HepG2 (cell line): Measurements from ENCODE around the gene COG1. TPM values are rescaled to one million over a fixed set of nuclear protein-coding genes. Genes with fewer than 3 reads are reported as not detected.

Source experiments
- IKZF1 ChIP-seq: fragments of 450-650 bp; IDR thresholded peaks from 2 replicates; pipeline ENCODE4 v1.7.1; 2016
- JUN ChIP-seq: sonication (generic); formaldehyde crosslinking; IDR thresholded peaks from 2 replicates; pipeline ENCODE4 v1.4.0; 2020; ENCODE audit warnings: mild to moderate bottlenecking, missing genetic modification reagents
- NR2C2 ChIP-seq: sonication (generic); formaldehyde crosslinking; IDR thresholded peaks from 2 replicates; pipeline ENCODE4 v1.4.0; 2020; ENCODE audit warnings: missing genetic modification reagents, mild to moderate bottlenecking, moderate library complexity, borderline replicate concordance
- REL ChIP-seq: sonication (generic); formaldehyde crosslinking; conservative IDR thresholded peaks from 2 replicates; pipeline ENCODE4 v1.8.0; 2022; ENCODE audit warnings: mild to moderate bottlenecking, missing genetic modification reagents, moderate library complexity
- RFX3 ChIP-seq: IDR thresholded peaks from 2 replicates; pipeline ENCODE4 v1.6.1; 2016; ENCODE audit warnings: missing biosample characterization, missing genetic modification reagents
- SALL1 ChIP-seq: sonication (generic); formaldehyde crosslinking; IDR thresholded peaks from 2 replicates; pipeline ENCODE4 v1.8.0; 2022; ENCODE audit warnings: mild to moderate bottlenecking, missing genetic modification reagents
- YEATS2 ChIP-seq: sonication (generic); formaldehyde crosslinking; IDR thresholded peaks from 2 replicates; pipeline ENCODE4 v1.4.0; 2020; ENCODE audit warnings: missing genetic modification reagents, borderline replicate concordance
- ZKSCAN8 ChIP-seq: IDR thresholded peaks from 2 replicates; pipeline ENCODE4 v1.6.1; 2016; ENCODE audit warnings: borderline replicate concordance, missing genetic modification reagents, missing compliant biosample characterization
- ZMYM4 ChIP-seq: sonication (generic); formaldehyde crosslinking; IDR thresholded peaks from 2 replicates; pipeline ENCODE4 v1.8.1; 2023; ENCODE audit warnings: mild to moderate bottlenecking, missing genetic modification reagents
- ZNF282 ChIP-seq: fragments of 450-650 bp; IDR thresholded peaks from 2 replicates; pipeline ENCODE4 v1.6.1; 2018; ENCODE audit not compliant: partially characterized antibody
- ZNF75D ChIP-seq: sonication (generic); formaldehyde crosslinking; IDR thresholded peaks from 2 replicates; pipeline ENCODE4 v1.8.1; 2023; ENCODE audit warnings: missing genetic modification reagents, mild to moderate bottlenecking, borderline replicate concordance
- ZNF781 ChIP-seq: sonication (generic); formaldehyde crosslinking; IDR thresholded peaks from 2 replicates; pipeline ENCODE4 v1.5.1; 2020; ENCODE audit warnings: borderline replicate concordance, mild to moderate bottlenecking, missing genetic modification reagents; ENCODE audit errors: not compliant biosample characterization
- ZNF782 ChIP-seq: sonication (generic); formaldehyde crosslinking; IDR thresholded peaks from 2 replicates; pipeline ENCODE4 v1.4.0; 2020; ENCODE audit warnings: missing genetic modification reagents, mild to moderate bottlenecking, borderline replicate concordance
- ZSCAN25 ChIP-seq: sonication (generic); formaldehyde crosslinking; IDR thresholded peaks from 2 replicates; pipeline ENCODE4 v1.8.0; 2022; ENCODE audit warnings: mild to moderate bottlenecking, missing genetic modification reagents
- ZZZ3 ChIP-seq: sonication (generic); formaldehyde crosslinking; IDR thresholded peaks from 2 replicates; pipeline ENCODE4 v1.4.0; 2020; ENCODE audit warnings: missing genetic modification reagents, mild to moderate bottlenecking, borderline replicate concordance
- polyA plus RNA-seq, 8 experiments: library from polyadenylated mRNA; depleted of rRNA in 3 of 8; stranded (reverse) in 7 of 8; unstranded in 1 of 8; fragments of >200 nt; fragmentation: Illumina TruSeq in 4 of 8; extraction: Trizol in 4 of 8; gene quantifications; 2 replicates each; pipeline versions ENCODE4 v1.2.1 to v1.2.3, GENCODE V29; 2011 to 2016; ENCODE audit warnings: low read depth in 4 of 8, missing spikeins in 1 of 8, mixed read lengths in 1 of 8; ENCODE audit not compliant: insufficient read depth in 1 of 8
- total RNA-seq, 5 experiments: library from RNA; depleted of rRNA; stranded (reverse); fragments of >200 nt; fragmentation: Illumina TruSeq; extraction: Trizol; gene quantifications; 2 replicates each; pipeline ENCODE4 v1.2.3, GENCODE V29; 2016; ENCODE audit warnings: low read depth in 1 of 5
- TF ChIP-seq, protein P1 (sequence below): sonication (generic); formaldehyde crosslinking; IDR thresholded peaks from 2 replicates; pipeline ENCODE4 v1.5.1; 2020; ENCODE audit warnings: missing genetic modification reagents, mild to moderate bottlenecking, borderline replicate concordance
- TF ChIP-seq, protein P2 (sequence below), 2 experiments: sonication (generic) in 1 of 2; formaldehyde crosslinking in 1 of 2; IDR thresholded peaks; 2 replicates each; pipeline versions ENCODE4 v1.5.1 to v1.6.1; 2011 to 2020; ENCODE audit warnings: borderline replicate concordance in 1 of 2, low read depth in 1 of 2, low read length in 1 of 2, mild to moderate bottlenecking in 1 of 2, missing genetic modification reagents in 1 of 2, moderate library complexity in 1 of 2
- TF ChIP-seq, protein P3 (sequence below): IDR thresholded peaks from 2 replicates; pipeline ENCODE4 v1.6.1; 2016
- TF ChIP-seq, protein P4 (sequence below): sonication (generic); formaldehyde crosslinking; IDR thresholded peaks from 2 replicates; pipeline ENCODE4 v1.5.1; 2020; ENCODE audit warnings: mild to moderate bottlenecking, missing genetic modification reagents, moderate library complexity

Gene COG1
- total and polyA plus RNA-seq, 2 of the 13 experiments (the other 11 are each of a cell fraction or from before 2014, with no cell fraction given): 36.6 to 39.7 TPM

DNA sequence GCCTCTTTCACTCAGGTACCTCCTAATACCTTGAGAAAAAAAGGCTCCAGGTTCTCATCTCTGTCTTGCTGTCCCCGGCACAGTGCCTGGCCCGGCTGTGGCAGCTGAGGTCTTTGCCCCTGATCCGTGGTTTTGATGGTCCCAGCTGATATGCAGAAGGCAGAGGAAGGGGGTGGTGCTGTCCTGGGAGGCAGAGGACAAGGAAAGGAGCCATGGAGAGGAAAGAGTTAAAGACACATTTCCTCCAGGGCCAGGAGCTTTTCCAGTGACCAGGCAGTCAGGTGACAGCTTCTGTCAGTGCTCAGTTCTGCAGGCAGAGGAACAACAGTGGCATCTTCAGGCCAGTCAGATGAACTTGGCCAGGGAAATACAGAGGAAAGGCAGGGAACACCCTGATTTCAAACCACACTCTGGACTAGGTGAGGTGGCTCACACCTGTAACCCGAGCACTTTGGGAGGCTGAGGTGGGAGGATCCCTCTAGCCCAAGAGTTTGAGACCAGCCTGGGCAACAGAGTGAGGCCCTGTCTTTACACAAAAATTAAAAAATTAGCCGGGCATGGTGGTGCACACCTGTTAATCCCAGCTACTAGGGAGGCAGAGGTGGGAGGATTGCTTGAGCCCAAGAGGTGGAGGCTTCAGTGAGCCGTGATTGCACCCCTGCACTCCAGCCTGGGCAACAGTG, 3.3 kb upstream of the COG1 start (continued):
- no peak for TF ChIP-seq ZSCAN25 (CRISPR knock-in tag)
- TF ChIP-seq ZZZ3: 0 out of 2 replicates have a peak, but pooled peaks have one; percentile 29
- no peak for TF ChIP-seq ZNF282
- TF ChIP-seq NR2C2 (CRISPR knock-in tag): no peak
- peak; percentile 76 for TF ChIP-seq SALL1 (CRISPR knock-in tag)
- no peak; the same call in 1 of the 2 replicates for TF ChIP-seq ZNF782 (CRISPR knock-in tag)
- TF ChIP-seq ZKSCAN8 (CRISPR knock-in tag): no peak
- TF ChIP-seq IKZF1: no peak
- TF ChIP-seq ZMYM4 (CRISPR knock-in tag): peak; percentile 58; the same call in 1 of the 2 replicates
- TF ChIP-seq RFX3: no peak
- TF ChIP-seq, protein P1, sequence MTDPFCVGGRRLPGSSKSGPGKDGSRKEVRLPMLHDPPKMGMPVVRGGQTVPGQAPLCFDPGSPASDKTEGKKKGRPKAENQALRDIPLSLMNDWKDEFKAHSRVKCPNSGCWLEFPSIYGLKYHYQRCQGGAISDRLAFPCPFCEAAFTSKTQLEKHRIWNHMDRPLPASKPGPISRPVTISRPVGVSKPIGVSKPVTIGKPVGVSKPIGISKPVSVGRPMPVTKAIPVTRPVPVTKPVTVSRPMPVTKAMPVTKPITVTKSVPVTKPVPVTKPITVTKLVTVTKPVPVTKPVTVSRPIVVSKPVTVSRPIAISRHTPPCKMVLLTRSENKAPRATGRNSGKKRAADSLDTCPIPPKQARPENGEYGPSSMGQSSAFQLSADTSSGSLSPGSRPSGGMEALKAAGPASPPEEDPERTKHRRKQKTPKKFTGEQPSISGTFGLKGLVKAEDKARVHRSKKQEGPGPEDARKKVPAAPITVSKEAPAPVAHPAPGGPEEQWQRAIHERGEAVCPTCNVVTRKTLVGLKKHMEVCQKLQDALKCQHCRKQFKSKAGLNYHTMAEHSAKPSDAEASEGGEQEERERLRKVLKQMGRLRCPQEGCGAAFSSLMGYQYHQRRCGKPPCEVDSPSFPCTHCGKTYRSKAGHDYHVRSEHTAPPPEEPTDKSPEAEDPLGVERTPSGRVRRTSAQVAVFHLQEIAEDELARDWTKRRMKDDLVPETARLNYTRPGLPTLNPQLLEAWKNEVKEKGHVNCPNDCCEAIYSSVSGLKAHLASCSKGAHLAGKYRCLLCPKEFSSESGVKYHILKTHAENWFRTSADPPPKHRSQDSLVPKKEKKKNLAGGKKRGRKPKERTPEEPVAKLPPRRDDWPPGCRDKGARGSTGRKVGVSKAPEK (CRISPR knock-in tag): no peak
- TF ChIP-seq ZNF781 (CRISPR knock-in tag): no peak
- TF ChIP-seq ZNF75D: no peak
- no peak for TF ChIP-seq REL
- TF ChIP-seq, protein P2, sequence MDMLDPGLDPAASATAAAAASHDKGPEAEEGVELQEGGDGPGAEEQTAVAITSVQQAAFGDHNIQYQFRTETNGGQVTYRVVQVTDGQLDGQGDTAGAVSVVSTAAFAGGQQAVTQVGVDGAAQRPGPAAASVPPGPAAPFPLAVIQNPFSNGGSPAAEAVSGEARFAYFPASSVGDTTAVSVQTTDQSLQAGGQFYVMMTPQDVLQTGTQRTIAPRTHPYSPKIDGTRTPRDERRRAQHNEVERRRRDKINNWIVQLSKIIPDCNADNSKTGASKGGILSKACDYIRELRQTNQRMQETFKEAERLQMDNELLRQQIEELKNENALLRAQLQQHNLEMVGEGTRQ (IDR thresholded peaks at IDR 0.05; ENCODE audit: low read depth, low read length): peak; percentile 74
- TF ChIP-seq, protein P2 (CRISPR knock-in tag; IDR thresholded peaks at IDR 0.05; ENCODE audit: borderline replicate concordance): peak; percentile 86; the same call in 1 of the 2 replicates
- TF ChIP-seq, protein P3, sequence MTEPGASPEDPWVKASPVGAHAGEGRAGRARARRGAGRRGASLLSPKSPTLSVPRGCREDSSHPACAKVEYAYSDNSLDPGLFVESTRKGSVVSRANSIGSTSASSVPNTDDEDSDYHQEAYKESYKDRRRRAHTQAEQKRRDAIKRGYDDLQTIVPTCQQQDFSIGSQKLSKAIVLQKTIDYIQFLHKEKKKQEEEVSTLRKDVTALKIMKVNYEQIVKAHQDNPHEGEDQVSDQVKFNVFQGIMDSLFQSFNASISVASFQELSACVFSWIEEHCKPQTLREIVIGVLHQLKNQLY (CRISPR knock-in tag): 0 out of 2 replicates have a peak, but pooled peaks have one; percentile 26
- TF ChIP-seq, protein P4, sequence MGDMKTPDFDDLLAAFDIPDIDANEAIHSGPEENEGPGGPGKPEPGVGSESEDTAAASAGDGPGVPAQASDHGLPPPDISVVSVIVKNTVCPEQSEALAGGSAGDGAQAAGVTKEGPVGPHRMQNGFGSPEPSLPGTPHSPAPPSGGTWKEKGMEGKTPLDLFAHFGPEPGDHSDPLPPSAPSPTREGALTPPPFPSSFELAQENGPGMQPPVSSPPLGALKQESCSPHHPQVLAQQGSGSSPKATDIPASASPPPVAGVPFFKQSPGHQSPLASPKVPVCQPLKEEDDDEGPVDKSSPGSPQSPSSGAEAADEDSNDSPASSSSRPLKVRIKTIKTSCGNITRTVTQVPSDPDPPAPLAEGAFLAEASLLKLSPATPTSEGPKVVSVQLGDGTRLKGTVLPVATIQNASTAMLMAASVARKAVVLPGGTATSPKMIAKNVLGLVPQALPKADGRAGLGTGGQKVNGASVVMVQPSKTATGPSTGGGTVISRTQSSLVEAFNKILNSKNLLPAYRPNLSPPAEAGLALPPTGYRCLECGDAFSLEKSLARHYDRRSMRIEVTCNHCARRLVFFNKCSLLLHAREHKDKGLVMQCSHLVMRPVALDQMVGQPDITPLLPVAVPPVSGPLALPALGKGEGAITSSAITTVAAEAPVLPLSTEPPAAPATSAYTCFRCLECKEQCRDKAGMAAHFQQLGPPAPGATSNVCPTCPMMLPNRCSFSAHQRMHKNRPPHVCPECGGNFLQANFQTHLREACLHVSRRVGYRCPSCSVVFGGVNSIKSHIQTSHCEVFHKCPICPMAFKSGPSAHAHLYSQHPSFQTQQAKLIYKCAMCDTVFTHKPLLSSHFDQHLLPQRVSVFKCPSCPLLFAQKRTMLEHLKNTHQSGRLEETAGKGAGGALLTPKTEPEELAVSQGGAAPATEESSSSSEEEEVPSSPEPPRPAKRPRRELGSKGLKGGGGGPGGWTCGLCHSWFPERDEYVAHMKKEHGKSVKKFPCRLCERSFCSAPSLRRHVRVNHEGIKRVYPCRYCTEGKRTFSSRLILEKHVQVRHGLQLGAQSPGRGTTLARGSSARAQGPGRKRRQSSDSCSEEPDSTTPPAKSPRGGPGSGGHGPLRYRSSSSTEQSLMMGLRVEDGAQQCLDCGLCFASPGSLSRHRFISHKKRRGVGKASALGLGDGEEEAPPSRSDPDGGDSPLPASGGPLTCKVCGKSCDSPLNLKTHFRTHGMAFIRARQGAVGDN (CRISPR knock-in tag): peak; percentile 58
- peak; percentile 73; the same call in 1 of the 2 replicates for TF ChIP-seq YEATS2 (CRISPR knock-in tag)
- TF ChIP-seq JUN: no peak
